GM21360 (cell line): Measurements from ENCODE around the gene PLCB1.
"Not testable (repeated sequence)": the region's sequence is repeated elsewhere in the genome, so short reads cannot be mapped to it uniquely, and the experiment has no call there.

ENCODE experiments used
- ATAC-seq: cut with Tn5 transposase; IDR thresholded peaks from one replicate; pipeline ENCODE4 v1.9.1; 2021; ENCODE audit warnings: mild to moderate bottlenecking, moderate library complexity; ENCODE audit not compliant: unreplicated experiment

The PLCB1 gene

DNA sequence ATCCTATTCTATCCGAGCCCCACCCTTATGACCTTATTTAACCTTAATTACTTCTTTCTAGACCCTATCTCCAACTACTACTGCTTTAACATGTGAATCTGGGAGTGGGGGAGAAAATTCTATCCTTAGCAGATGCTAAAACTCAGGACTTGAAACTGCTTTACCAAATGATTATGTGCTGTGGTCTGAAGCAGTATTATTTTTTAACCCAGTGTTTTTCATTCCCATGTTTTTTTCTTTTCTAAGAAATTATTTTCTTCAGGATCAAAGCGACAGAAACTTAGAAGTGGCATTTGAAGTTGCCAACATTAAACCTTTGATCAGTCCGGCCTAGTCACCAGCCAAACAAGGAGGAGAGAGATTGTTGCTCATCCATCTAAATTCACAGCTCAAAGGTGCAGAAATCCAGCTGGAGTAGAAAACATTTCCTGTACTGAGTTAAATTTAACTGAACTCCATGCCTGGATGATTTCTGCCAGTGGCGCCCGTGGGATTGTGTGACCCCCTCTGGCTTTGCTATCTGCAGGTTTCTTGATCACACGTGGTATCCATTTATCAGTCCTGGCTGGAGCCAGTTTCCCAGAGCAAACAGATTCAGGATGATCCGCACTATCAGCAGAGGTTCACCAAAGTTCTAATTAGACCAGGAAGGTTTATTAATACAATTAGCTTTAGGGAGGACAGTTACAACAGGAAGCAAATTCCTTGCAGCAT, 300.5 kb downstream of the PLCB1 start:
- no peak for ATAC-seq

DNA sequence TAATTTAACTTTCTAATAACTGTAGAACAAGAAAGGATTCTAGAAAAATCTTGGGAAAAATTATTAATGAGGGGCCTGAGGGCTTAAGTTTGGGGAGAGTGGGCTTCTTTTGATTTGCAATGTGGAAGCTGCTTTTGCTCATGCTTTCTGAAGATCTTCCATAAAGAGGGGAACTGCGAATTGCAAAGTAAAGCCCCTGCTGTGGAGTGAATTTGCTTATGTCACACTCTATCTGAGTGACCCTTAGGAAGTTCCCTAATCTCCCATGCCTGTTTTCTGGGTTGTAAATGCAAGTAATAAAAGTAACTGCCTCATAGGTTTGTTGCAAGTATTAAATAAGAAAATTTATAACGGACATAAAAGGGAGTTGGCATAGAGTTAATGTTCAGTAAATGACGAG, 301.2 kb downstream of the PLCB1 start:
- ATAC-seq, result no peak

DNA sequence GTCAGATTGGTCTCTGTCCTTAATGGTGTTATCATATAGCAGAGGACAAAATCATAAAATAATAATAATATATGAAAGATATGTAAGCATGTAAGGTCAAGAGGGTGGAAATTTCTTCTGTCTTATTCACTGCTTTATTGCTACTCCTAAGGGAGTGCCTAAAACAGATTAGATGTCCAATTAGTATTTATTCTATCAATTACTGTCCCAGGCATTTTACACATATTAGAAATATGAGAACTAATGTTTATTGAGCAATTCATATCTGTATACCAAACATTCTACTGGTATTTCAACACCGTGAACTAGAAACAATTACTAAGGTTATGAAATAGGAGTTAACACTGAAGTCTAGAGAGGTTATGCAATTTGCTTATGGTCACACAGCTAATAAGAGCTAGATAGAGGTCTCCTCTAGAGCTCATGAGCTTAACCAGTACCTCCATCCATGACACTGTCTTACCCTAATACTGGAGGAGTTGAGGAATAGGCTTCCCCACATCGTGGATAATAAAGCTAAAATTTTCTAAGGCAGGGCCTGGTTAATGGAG, 302.3 kb downstream of the PLCB1 start:
- no peak for ATAC-seq

DNA sequence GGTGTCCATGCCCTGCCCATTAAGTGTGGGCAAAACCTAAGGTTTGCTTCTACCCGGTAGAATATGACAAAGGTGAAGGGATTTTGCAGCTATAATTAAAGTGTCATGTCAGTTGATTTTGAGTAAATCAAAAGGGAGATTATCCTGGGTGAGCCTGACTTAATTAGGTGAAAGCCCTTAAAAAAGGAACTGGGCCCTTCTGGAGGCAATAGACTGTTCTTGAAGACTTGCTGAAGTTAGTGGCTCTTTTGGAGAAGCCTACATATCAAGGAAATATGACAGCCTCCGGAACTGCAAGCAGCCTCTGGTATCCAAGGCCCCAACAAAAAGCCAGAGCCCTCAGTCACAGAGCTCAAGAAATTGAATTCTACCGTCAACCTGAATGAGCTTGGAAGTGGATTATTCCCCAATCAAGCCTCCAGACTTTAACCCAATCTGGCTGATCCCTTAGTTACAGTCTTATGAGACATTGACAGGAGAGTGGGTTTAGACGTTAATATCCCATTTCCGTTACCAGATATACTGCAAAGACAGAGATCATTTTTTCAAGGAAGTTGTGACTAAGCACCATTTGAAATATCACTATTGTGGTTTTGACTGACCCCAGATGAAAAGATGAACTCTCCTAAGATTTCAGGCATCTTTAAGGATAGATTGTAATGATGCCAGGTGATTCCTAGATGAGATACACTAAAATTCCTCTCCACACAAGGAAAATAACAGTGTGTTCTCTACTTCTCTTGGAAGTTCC, 303.4 kb downstream of the PLCB1 start:
- ATAC-seq, result no peak

DNA sequence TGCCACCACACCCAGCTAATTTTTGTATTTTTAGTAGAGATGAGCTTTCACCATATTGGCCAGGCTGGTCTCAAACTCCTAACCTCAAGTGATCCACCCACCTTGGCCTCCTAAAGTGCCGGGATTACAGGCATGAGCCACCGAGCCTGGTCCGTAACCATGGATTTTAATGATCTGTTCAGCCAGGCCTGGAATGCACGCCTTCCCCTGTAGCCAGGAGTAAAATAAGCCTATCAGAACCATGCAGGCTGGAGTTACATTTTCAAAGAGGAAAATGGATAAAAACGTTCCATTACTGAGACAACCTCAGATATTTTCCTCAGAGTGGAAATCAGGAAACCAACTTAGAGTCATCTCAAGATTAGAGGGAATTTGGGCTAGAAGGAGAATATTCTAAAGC, 304.9 kb downstream of the PLCB1 start:
- not testable (repeated sequence) for ATAC-seq

DNA sequence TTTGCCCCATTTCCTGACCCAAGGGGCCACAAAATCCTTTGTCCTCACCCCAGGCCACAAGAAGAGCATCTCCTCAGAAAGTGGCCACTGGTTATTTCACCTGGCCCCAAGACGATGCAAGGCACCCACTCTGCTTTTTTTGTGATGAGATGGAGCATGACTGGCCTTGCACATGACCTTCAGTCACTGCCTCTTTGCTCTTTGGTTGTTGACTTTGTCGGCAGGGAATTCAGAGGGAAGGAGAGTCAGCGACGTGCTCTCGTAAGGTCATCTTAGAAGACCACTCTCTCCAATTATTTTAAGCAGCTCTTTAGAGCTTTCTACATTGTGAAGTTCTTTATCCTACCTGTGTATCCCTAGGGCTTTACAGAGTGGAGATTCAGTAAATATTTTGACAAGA, 306.7 kb downstream of the PLCB1 start:
- no peak for ATAC-seq

DNA sequence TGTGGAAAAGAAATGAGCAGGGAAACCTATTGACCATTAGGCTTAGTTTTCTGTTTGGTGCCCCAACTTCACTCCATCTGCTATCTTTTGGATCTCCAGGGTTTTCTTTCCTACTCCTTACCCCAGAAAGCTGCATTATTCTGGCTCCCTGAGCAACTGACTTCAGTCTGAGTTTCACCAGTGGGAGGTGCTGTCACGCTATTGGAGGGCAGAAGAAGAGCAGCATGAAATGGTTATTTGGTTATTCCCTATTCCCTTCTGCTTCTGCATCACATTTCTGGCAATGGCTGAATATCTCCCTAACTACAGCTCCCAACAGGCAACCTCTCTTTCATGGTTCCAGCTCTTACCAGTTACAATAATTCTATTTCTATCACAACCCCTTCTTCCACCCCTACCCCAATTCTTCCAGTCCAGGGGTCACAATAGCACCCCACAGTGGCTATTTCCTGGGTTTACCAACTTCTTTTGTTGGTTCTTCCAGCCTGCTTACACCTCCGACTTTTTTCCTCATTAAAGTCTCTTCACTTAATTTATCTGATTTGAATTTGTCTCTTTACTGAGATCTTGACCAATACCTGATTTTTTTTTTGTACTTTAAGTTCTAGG, 311.5 kb downstream of the PLCB1 start:
- no peak for ATAC-seq

DNA sequence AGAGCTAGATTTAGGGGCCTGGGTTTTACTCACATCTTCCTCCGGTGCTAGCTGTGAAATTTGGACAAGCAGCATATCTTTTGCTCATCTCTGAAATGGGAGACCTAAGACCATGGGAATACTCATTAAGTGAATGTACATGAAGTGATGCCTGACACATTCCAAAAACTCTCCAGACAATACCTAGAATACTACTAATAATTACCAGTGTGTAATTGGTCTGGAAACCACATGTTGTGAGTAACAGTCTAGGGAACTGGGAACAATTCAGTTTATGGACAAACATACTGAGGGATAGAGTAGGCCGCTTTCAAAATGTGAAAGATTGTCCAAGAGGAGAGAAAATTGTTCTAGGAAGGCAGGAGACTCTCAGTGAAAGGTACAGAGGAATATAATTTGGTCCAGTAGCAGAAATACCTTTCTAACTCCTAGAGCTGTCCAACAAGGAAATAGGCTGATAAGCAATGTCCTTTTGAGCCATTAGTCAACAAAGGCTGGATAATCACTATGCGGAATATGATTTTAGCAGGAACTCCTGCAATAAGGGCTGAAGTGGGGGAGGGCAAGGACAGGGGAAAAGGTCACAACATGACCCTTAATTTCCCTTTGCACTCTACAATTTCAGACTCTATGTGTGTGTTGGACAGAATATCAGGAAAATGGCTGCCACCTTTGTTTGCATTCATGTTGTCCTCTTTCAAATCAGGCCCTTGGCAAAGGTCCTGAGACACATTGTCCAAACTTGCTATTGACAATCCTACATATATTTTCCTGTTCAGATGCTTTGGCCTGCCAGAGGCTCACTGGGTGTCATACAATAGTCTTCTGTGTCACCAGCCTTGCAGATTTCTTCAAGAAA, 315.4 kb downstream of the PLCB1 start:
- no peak for ATAC-seq

DNA sequence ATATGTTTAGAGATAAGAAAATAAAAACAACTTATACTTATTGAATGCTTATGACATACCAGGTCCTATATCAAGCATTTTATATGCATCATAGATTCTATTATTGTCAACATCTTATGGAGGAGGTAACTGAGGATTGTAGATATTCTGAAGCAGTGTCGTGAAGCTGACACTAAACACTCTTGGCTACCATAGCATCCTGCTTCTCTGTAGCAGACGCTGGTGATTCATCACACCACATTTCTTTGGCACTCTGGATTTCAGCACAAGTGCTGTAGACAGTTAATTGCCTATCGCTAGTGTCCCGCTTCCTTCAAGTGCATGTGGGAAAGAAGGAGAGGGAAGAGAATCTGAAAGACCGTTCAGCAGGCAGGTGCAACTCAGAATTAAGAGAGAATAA, 317.1 kb downstream of the PLCB1 start:
- ATAC-seq, result no peak

DNA sequence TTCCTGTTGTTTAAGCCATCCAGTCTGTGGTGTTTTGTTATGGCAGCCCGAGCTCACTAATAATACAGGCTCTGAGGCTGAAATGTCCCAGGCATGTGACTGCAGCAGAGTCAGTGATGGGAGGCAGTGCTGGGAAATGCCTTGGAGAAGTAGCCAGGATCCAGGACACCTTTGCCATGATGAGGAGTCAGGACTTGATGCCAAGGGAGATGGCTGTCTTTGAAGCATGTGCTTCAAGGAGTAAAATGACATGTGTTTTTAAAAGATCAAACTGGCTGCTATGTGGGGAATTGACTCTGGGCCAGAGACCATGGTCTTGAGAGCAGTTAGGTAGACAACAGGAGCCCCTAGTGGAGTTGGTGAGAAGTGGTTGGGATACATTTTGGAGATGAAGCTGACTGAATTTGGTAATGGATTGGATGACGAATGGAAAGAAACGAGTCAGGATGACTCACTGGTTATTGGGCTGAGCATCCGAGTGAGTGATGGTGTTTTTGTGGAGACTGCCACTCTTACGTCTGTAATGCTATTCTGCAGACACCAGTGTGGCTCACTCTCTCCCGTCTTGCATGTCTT, 322.2 kb downstream of the PLCB1 start:
- ATAC-seq, result peak; percentile 82

DNA sequence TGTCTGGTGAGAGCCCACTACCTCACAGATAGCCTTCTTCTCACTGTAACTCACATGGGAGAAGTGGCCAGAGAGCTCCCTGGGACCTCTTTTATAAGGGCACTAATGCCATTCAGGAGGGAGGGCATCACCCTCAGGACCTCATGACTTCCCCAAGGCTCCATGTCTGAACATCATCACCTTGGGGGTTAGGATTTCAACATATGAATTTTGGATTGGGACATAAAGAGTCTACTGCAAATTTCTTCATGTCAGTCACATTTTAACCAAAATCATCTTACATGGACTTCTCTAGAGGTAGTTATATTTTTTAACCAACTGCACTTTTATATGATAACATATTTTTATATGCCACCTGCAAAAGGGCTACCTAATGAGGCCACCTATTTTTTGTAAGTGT, 324.7 kb downstream of the PLCB1 start:
- ATAC-seq, result no peak

DNA sequence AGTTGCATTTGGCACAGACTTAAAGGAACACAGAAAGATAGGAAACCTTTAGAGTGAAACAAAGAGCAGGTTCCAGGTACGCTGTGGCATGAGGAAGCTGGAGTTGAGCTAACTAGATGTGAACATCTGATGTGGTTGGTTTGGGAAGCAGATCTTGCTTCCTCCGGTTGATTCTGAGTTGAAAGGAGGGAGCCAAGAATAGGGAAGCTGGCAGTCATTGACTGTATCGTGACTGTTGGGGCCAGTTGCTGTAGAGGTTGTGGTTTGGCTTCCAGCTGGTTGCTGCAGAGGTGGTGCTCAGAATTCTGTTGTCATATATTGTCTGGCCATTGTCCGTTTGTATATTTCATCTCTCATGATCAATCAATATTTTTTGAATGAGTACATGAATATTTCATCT, 325.9 kb downstream of the PLCB1 start:
- ATAC-seq, result no peak

DNA sequence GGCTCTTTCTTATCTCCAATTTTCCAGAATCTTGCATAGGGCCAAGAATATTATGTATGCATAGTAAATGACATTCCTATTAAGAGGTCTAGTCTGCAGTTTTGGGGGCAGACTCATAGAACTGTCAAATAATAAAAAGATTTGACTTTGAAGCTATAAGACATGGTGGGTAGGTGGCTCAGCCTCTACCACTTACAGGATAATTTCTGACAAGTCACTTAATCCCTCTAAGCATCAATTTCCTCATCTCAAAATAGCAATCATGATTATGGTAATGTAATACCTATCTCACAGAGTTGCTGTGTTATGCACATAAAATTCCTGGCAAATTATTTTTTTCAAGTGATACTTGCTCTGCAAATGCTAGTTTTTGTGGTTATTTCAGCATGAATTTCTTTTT, 329.1 kb downstream of the PLCB1 start:
- ATAC-seq, result no peak

DNA sequence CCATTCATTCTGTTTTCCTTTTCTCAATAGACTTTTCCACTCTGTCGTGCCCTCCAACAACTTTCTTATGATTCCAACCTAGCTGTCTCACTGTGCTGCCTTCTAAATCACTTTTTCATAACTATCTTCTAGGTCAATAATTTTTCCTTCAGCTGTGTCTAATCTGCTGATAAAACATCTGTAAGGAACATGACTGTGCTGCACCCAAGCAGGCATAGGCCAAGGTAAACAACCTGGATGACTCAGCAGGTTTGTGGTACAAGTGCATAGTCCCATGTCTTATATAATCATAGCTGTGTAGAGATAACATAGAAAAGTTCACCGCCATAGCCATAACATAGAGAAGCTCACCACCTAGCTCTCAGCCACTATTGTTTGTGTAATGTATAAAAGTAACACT, 332.3 kb downstream of the PLCB1 start:
- ATAC-seq, result no peak

DNA sequence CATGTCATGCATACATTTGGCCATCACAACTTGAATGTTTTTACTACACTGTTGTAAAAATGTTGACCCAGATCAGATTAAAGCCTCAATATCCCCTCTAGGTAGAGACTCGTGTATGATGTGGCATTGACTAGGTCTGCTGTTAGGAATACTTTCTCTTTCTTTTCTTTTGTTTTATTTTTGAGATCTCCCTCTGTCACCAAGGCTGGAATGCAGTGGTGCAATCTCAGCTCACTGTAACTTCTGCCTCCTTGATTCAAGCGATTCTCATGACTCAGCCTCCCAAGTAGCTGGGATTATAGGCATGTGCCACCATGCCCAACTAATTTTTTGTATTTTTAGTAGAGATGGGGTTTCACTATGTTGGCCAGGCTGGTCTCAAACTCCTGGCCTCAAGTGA, 334.7 kb downstream of the PLCB1 start:
- ATAC-seq, result not testable (repeated sequence)

DNA sequence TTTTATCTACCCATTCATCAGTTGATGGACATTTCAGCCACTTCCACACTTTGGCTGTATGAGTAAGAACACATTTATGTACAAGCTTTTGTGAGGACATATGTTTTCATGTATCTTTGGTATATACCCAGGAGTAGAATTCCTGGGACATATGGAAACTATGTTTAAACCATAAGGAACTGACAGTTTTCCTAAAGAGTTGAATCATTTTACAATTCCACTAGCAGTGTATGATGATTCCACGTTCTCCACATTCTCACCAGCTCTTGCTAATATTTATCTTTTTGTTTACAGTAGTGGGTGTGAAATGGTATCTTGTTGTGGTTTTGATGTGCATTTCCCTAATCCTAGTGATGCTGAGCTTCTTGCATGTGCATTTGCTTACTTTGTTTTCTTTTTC, 338.1 kb downstream of the PLCB1 start:
- no peak for ATAC-seq

DNA sequence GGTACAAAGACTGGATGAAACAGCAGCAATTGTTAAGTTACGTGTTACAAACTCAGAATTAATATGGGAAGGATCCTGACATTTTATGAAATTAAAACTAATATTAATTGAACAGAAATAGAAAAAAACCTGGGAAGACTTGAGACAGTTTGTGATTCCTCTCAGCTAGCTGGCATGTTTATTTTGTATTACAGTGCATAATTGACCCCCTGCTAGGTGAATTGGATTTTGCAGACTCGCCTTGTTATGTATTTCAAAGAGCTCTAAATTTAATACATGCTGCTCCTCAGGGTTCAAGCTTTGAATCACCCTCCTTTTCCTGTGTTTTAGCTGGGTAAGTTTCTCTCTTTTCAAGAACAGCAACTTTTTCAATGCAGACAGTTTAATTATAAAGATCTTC, 339.4 kb downstream of the PLCB1 start:
- no peak for ATAC-seq

DNA sequence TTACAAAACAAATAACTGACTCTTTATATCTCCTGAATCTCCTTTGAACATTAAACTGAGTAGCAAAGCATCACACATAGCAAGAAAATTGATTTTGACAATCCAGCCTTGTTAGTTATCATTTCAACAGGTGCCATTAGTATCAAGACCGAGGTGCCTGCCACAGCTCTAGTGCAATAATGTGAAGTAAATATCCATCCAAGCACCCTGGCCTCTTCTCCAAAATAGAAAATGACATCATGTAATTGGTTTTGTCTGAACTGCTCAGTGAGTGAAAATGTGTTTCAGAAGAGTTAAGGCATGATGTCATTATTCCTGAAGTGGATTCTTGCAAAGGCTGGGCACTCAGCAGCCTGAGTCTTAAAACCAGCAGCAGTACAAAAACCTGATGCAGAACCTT, 341.4 kb downstream of the PLCB1 start:
- no peak for ATAC-seq

DNA sequence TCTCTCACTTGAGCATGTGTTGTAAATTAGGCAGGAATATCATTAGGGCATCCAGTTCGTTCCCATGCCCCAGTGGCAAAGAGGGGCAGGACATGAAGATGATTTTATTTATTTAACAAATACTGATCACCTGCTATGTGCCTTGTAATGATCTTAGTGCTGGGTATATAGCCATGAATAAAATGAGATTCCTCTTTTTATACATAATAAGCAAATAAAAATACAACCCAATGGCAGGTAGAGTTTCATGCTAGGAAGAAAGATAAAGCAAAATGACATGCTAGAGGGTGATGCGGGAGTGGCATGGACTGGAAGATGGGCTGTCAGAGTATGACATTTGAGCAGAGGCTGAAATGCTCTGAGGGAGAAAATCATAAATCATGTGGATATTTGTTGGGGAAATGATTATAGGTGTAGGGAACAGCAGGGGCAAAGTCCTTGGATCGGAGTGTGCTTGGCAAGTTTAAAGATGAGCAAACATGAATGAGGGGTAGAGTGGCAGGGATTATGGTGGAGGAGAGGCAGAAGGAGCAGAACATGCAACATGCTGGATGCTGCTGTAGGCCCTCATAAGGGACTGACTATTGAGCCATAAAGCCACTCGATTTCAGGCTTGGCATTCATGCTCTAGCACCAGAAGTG, 342.1 kb downstream of the PLCB1 start:
- no peak for ATAC-seq

DNA sequence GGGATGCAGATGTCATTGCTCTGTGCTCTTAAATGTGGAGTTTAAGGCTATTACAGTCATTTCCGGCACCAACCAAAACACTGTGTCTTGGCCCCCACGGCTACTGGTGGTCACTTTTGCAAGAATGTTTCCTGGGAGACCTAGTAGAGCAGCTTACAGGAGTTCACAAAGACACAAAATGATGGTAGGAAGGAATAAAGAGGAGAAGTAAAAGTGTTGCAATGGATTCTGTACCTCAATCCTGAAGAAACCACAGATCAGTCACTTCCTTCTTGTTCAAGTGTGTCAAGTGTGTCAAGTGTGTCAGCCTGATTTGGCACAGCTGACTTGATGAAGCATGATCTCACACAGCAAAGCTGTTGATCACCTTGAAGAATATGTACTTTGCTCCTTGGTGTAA, 344.0 kb downstream of the PLCB1 start:
- no peak for ATAC-seq
